ENCODE results near the gene ESPL1.

ESPL1 gene

GRCh38 chr12:53300187-53300586 is 32.1 kb downstream of the ESPL1 start:
- no peak for TF ChIP-seq SIN3A (IDR thresholded peaks at IDR 0.05; ENCODE audit: borderline replicate concordance, insufficient read depth, low read length)
- no peak for TF ChIP-seq POLR2AphosphoS5 (IDR thresholded peaks at IDR 0.05; ENCODE audit: low read depth, low read length)
- TF ChIP-seq TAF1 (IDR thresholded peaks at IDR 0.05; ENCODE audit: borderline replicate concordance, insufficient read depth, low read length), result no peak
- TF ChIP-seq, protein P1, sequence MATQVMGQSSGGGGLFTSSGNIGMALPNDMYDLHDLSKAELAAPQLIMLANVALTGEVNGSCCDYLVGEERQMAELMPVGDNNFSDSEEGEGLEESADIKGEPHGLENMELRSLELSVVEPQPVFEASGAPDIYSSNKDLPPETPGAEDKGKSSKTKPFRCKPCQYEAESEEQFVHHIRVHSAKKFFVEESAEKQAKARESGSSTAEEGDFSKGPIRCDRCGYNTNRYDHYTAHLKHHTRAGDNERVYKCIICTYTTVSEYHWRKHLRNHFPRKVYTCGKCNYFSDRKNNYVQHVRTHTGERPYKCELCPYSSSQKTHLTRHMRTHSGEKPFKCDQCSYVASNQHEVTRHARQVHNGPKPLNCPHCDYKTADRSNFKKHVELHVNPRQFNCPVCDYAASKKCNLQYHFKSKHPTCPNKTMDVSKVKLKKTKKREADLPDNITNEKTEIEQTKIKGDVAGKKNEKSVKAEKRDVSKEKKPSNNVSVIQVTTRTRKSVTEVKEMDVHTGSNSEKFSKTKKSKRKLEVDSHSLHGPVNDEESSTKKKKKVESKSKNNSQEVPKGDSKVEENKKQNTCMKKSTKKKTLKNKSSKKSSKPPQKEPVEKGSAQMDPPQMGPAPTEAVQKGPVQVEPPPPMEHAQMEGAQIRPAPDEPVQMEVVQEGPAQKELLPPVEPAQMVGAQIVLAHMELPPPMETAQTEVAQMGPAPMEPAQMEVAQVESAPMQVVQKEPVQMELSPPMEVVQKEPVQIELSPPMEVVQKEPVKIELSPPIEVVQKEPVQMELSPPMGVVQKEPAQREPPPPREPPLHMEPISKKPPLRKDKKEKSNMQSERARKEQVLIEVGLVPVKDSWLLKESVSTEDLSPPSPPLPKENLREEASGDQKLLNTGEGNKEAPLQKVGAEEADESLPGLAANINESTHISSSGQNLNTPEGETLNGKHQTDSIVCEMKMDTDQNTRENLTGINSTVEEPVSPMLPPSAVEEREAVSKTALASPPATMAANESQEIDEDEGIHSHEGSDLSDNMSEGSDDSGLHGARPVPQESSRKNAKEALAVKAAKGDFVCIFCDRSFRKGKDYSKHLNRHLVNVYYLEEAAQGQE (IDR thresholded peaks at IDR 0.05; ENCODE audit: insufficient read depth in 1 of 2, low read depth in 2 of 2, low read length in 2 of 2), result no peak
- no peak for TF ChIP-seq FOXP2 (optimal IDR thresholded peaks at IDR 0.05; ENCODE audit: borderline replicate concordance, extremely low read depth, extremely low read length, insufficient read depth)

GRCh38 chr12:53302903-53303302 is 34.8 kb downstream of the ESPL1 start:
- TF ChIP-seq POLR2AphosphoS5 (IDR thresholded peaks at IDR 0.05; ENCODE audit: low read depth, low read length) (no peak; the same call in 1 of the 2 replicates), FOXP2 (optimal IDR thresholded peaks at IDR 0.05; ENCODE audit: borderline replicate concordance, extremely low read depth, extremely low read length, insufficient read depth) (no peak), SIN3A (IDR thresholded peaks at IDR 0.05; ENCODE audit: borderline replicate concordance, insufficient read depth, low read length) (no peak)
- TF ChIP-seq, protein P1 (IDR thresholded peaks at IDR 0.05; ENCODE audit: insufficient read depth in 1 of 2, low read depth in 2 of 2, low read length in 2 of 2), result no peak

DNA sequence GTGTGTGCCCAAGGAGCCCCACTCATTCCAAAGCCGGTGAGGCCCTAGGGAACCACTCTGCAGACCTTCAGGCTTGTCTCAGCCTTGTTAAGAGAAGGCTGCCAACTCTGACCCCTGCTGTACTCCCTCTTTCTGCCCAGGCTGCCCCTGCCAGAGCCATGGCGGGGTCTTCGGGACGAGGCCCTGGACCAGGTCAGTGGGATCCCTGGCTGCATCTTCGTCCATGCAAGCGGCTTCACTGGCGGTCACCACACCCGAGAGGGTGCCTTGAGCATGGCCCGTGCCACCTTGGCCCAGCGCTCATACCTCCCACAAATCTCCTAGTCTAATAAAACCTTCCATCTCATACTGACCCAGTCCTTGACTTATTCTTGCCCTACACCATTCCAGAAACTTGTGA is 38.7 kb downstream of the ESPL1 start:
- no peak for TF ChIP-seq TAF1 (IDR thresholded peaks at IDR 0.05; ENCODE audit: borderline replicate concordance, insufficient read depth, low read length)
- TF ChIP-seq SIN3A (IDR thresholded peaks at IDR 0.05; ENCODE audit: borderline replicate concordance, insufficient read depth, low read length), result no peak
- TF ChIP-seq, protein P1 (IDR thresholded peaks at IDR 0.05; ENCODE audit: insufficient read depth in 1 of 2, low read depth in 2 of 2, low read length in 2 of 2), result no peak
- no peak for TF ChIP-seq FOXP2 (optimal IDR thresholded peaks at IDR 0.05; ENCODE audit: borderline replicate concordance, extremely low read depth, extremely low read length, insufficient read depth)
- TF ChIP-seq POLR2AphosphoS5 (IDR thresholded peaks at IDR 0.05; ENCODE audit: low read depth, low read length), result no peak; the same call in 1 of the 2 replicates

DNA sequence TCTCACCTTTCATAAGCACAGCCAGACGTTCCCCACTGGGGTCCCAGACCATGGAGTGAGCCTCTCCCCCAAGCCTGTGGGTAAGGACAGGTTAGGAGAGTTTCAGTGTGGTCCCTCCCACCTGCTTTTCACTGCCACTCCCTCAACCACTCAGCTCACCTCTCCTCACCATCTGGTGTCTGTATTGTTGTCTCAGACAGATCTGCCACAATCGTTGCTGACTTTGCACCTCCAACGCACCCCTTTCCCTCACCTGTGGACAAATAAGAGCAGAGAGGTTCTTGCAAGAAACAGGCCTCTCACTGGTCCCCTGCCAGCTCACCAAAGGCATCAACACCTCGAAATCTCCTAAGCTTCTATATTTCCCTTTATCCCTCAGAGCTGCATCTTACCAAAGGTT is 40.2 kb downstream of the ESPL1 start:
- no peak for TF ChIP-seq POLR2AphosphoS5 (IDR thresholded peaks at IDR 0.05; ENCODE audit: low read depth, low read length)
- no peak for TF ChIP-seq TAF1 (IDR thresholded peaks at IDR 0.05; ENCODE audit: borderline replicate concordance, insufficient read depth, low read length)
- no peak for TF ChIP-seq FOXP2 (optimal IDR thresholded peaks at IDR 0.05; ENCODE audit: borderline replicate concordance, extremely low read depth, extremely low read length, insufficient read depth)
- TF ChIP-seq, protein P1 (IDR thresholded peaks at IDR 0.05; ENCODE audit: insufficient read depth in 1 of 2, low read depth in 2 of 2, low read length in 2 of 2), result no peak
- no peak for TF ChIP-seq SIN3A (IDR thresholded peaks at IDR 0.05; ENCODE audit: borderline replicate concordance, insufficient read depth, low read length)

GRCh38 chr12:53313996-53314395 is 45.9 kb downstream of the ESPL1 start:
- no peak for TF ChIP-seq SIN3A (IDR thresholded peaks at IDR 0.05; ENCODE audit: borderline replicate concordance, insufficient read depth, low read length)
- no peak for TF ChIP-seq FOXP2 (optimal IDR thresholded peaks at IDR 0.05; ENCODE audit: borderline replicate concordance, extremely low read depth, extremely low read length, insufficient read depth)
- no peak for TF ChIP-seq POLR2AphosphoS5 (IDR thresholded peaks at IDR 0.05; ENCODE audit: low read depth, low read length)
- TF ChIP-seq, protein P1 (IDR thresholded peaks at IDR 0.05; ENCODE audit: insufficient read depth in 1 of 2, low read depth in 2 of 2, low read length in 2 of 2), result no peak
- no peak for TF ChIP-seq TAF1 (IDR thresholded peaks at IDR 0.05; ENCODE audit: borderline replicate concordance, insufficient read depth, low read length)
